ENCODE results near the gene RAB41.
"Not testable (repeated sequence)": the region's sequence is repeated elsewhere in the genome, so short reads cannot be mapped to it uniquely, and the experiment has no call there.

The RAB41 gene

DNA sequence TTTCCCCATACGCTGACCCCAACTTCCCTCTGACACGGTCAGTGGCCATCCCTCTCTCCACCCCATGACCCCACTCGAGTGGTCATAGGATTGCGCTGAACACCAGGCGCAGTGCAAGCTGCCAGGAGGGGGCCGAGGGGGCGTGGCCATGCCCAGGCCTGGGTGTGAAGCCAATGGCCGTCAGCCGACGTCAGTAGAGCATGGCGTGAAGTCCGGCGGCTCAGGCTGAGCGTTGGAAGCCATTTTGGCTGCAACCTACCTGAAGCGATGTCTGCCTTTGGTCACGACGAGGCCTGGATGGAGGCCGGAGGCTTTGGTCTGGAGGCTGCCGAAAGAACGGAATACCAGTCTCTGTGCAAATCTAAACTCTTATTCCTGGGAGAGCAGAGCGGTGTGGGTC lies at the start of gene RAB41:
RAB41 (plus strand) TSS at position 222 of the 400 bp plus-strand sequence; CDS start at position 268, 46 bp downstream.
- DNase-seq (ENCODE audit: low read depth, low spot score): no peak

- no peak for DNase-seq (ENCODE audit: low read depth, low spot score)
These were observed 47.6 kb upstream of the RAB41 start, which contains the start of gene AWAT1 for GRCh38 chrX:70234355-70234754. Gene AWAT1 (plus strand): TSS chrX:70234655. CDS start chrX:70234696, 41 bp downstream.

DNA sequence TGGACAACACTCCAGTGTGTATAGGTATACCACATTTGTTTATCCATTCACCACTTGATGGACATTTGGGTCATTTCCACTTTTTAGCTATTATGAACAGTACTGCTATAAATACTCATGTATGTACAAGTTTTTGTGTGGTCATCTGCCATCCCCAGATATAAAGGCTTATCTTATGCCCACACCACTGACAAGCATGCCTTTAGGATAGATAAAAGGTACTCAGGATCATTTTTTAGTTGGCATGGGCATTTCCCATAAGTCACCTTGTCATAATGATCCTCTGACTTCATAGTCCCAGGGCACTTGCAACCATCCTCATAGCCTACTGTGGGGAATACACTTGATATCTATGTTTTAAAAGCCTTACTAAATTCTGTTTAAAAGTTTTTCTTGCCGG lies 41.2 kb upstream of the RAB41 start:
- no peak for DNase-seq (ENCODE audit: low read depth, low spot score)

DNA sequence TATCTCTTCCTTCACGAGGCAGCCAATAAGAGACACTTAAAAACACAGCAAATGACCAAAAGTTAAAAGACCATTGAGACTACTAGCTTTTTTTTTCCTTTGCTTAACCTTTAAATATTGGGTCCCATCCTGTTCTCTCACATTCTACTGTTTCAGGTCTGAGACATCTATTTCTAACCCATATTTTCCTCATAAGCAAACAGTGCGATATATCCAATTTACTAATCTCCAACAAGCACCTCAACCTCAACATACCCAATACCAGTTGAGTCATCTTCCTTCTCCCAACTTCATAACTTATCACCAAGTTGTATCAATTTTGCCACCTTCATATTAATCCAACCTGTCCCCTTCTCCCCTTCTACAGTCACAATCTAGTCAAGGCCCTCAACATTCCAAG lies 40.5 kb upstream of the RAB41 start:
- no peak for DNase-seq (ENCODE audit: low read depth, low spot score)

DNA sequence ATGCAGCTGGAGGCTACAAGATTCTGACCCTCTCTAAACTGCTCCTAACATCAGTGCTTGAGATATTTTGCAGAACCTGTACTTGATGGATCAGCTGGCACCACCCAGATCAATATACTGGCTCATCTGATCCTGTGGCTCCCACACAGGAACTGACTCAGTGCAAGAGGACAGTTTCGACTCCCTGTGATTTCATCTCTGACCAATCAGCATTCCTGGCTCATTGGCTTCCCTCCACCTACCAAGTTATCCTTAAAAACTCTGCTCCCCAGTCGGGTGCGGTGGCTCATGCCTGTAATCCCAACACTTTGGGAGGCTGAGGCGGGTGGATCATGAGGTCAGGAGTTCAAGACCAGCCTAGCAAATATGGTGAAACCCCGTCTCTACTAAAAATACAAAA lies 38.4 kb upstream of the RAB41 start:
- DNase-seq (ENCODE audit: low read depth, low spot score): not testable (repeated sequence)

DNA sequence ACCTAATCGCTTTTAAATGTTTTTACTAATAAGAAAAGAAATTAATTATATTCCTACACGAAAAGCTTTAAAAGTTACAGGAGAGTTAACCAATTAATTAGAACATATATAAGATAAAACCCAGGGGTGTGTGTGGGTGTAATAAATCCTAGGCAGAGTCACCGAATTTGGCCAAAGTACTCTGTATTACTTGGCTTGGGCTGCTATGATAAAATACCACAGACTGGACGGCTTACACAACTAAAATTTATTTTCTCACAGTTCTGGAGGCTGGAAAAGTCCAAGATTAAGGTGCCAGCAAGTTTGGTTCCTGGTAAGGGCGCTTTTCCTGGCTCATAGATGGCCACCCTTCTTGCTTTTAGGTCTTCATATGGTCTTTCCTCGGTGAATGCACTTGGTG lies 37.1 kb upstream of the RAB41 start:
- no peak for DNase-seq (ENCODE audit: low read depth, low spot score)

- DNase-seq (ENCODE audit: low read depth, low spot score): no peak
These were observed 34.7 kb upstream of the RAB41 start for GRCh38 chrX:70247252-70247651.

DNA sequence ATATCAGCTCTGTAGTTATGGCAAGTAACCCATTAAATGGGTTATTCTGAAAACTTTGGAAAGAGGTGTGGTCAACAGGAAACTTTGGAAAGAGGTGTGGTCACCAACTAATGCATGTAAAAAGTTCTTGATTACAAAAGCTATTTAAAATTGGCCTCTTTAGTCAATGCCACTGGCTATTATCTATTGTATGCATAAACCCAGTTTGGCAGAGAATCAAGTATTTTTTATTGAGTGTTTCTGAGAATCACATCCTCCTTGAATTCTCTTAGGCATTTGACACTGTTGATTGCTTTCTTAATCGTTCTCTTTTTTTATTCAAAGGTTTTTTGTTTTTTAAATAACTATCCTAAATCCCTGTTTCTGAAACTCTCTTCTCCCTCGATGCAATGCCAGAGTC lies 29.5 kb upstream of the RAB41 start:
- no peak for DNase-seq (ENCODE audit: low read depth, low spot score)

DNA sequence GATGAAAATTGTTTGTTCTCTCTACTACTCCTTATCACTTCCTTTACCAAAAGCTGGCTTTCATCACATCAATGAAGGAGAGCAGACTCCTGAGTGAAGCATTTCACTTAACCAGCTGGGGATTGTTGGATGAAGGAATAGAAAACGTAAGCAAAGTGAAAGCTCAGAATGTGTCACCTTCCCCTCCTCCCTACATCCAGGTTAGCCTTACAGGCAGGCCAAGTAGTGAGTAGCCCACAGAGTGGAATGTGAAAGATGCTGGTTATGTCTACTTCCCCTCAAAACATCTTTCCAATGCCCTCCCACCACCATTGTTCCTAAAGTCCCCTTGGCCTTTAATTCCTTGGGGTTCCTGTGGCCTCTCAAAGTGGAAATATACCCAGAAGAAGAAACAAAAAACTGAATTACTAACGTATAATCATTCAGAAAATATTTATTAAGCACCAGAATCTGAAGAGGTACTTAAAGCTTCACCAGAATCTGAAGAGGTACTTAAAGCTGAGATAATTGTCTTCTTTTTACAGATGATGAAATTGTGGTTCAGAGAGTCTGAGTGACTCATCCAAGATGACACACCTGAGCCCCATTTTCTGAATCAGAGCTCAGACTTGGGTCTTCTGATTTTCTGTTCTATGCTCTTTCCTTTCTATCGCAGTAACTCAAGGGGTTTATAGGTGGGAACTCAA lies 28.5 kb upstream of the RAB41 start:
- no peak for DNase-seq (ENCODE audit: low read depth, low spot score)

GRCh38 chrX:70254063-70254400 lies 27.9 kb upstream of the RAB41 start:
- DNase-seq (ENCODE audit: low read depth, low spot score): no peak

DNA sequence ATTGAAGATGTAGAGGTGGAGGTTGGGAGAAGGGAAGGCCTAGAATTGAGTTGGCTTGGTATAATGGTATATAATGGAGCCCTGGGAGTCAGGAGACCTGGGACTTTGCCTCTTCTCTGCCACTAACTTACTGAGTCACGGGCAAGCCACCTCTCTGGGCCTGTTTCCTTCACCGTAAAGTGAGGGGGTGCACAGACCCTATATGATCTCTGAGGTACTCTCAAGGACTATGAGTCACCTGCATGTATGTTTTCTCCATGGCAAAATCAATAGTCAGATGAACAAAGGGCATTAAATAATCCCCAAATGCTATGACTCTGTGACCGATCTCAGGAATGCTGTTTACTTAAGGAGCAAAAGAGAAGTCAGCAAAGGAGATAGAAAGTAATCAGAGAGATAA lies 27.1 kb upstream of the RAB41 start:
- no peak for DNase-seq (ENCODE audit: low read depth, low spot score)

- DNase-seq (ENCODE audit: low read depth, low spot score): no peak
These were observed 26.5 kb upstream of the RAB41 start for GRCh38 chrX:70255452-70255851.

DNA sequence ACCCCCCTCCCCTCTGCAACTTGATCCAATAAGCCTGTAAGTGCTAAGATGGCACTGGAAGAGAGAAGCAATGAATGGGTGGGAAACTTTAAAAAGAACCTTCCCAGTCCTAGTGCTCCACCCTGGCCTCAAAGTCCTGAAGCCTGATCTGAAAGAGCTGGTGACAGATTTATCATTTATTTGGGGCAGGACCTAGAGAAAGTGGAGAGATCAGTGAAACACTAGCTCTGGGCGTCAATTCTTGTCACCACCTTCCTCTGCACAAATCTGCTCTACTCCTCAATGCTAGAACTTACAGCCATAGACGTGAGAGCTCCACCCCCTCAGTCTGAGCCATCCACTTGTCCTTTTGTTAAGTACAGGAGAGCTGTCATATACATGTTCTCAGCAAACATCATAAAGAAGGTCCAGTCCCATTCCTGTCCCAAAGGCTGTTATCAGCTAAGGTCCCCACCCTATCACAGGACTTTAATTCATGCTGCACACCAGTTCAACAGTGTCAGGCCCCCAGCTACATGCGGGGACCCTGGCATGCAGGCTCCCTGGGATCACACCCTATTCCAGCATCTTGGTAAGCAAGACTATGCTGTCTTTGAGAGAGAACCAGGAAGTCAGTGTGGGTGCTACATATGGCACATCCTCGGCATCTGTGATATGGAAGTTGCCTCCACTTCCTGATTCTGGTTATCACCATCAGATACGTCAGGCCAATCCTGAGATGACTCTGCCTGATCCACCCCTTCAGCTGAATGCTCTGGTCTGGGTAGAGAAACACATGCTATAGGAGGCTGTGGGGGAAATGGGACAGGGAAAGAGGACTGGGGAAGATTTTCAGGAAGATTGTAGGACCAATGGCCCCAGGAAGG lies 24.3 kb upstream of the RAB41 start:
- no peak for DNase-seq (ENCODE audit: low read depth, low spot score)

DNA sequence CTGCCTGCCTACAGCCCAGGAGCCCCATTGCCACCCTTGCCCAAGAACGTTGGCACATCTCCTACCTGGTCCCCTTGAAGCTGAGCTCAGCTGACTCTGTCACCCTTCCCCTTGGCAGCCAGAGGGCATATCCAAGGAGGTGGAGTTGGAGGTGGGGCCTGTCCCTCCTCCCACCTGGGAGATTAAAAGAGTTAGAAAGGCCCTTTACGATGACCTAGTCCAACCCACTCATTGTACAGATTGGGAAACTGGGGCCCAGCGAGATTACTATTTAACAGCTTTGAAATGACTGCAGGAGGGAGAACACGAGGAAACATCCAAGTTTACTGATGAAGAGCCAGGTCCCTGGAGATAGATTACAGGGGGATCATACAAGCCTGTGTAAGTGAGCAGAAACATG lies 21.9 kb upstream of the RAB41 start, which contains the start of gene P2RY4:
P2RY4 (minus strand) TSS at position 101 of the 400 bp plus-strand sequence. CDS start 580 bp downstream, outside the sequence.
- DNase-seq (ENCODE audit: low read depth, low spot score): no peak

GRCh38 chrX:70262952-70263567 lies 18.9 kb upstream of the RAB41 start:
- no peak for DNase-seq (ENCODE audit: low read depth, low spot score)

DNA sequence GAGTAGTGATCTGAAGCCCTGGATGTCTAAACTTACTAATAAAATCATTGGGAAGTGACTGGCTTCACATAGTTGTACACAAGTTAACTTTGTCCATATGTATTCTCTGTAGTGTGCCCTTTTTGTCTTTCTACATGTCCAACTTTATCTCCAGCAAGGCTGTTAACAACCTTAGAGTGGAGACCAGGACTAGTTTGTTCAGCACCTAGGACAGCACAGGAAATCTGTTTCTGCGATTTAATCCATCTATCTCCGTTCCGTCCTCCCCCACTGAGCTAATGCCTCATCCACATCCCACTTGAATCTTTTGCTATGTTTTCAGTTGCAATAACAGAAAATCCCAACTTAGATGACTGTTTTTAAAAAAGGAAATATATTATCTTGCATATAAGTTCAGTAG lies 17.2 kb upstream of the RAB41 start:
- no peak for DNase-seq (ENCODE audit: low read depth, low spot score)

DNA sequence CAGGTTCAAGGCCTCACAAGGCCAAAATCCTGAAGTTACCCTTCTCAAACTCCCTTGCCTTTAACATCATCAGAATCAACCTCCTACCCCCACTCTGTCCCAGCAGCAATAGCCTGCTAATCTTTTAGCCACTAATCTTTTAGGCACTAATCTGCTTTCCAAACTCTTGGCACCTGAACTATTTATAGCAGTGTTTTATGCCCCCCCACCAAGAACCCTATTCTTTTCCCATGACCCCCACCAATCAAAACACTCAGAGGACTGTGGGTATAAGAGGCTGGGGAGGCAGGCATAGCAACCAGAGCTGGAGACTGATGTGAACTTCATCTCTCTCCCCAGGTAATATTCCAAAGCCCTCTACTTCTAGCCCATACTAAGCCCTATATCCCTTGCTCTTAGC lies 13.9 kb upstream of the RAB41 start, which contains the start of gene ARR3:
ARR3 (plus strand) TSS at position 301 of the 400 bp plus-strand sequence. CDS start 1,052 bp downstream, outside the sequence.
- no peak for DNase-seq (ENCODE audit: low read depth, low spot score)

DNA sequence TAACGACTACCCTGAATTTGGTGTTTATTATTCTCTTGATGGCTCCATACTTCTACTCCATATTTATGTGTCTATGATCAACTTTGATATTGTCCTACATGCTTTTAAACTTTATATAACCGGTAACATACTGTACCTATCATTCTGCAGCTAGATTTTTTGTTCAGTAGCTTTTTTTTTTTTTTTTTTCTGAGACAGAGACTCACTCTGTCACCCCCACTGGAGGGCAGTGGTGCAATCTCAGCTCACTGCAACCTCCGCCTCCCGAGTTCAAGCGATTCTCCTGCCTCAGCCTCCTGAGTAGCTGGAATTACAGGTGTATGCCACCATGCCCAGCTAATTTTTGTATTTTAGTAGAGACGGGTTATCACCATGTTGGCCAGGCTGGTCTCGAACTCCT lies 7.9 kb upstream of the RAB41 start:
- not testable (repeated sequence) for DNase-seq (ENCODE audit: low read depth, low spot score)

DNA sequence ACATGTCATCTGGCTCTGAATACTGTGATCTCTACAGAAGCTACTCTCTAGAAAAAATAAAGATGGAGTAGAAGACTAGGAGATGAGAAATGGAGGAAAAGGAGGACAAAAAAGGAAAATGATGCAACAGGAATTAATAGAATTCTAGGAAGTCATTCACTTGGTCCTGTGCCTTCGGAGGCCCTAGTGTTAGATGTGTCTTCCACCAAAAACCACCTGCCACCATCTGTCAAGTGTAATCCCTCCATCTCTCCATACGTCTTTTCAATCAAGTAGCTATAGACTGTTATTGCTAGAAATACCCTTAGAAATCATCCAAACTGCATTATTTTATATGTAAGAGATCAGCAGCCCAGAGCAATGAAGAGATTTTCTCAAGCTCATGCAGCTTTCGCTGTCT lies 2.9 kb upstream of the RAB41 start:
- DNase-seq (ENCODE audit: low read depth, low spot score): no peak

DNA sequence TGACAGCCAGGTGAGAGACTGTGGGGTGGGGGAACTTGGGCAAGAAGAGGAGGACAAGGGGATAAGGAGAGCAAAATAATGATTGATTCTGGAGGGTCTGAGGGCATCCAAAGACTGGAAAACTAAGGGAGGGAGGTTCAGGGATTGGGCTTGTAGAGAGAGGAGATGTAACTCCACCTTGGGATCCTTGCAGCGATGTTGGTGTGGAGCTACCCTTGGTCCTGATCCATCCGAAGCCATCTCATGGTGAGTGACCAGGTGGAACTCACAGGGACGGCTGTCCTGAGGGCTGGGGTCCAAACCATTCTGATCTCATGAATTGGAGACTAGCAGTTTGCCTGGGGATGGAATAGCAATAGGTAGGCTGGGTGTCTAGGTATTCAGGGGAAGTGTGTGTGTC lies 1.4 kb upstream of the RAB41 start:
- DNase-seq (ENCODE audit: low read depth, low spot score): no peak

GRCh38 chrX:70289168-70289792 lies 7.3 kb downstream of the RAB41 start:
- no peak for DNase-seq (ENCODE audit: low read depth, low spot score)

Measured in activated naive CD8-positive, alpha-beta T cell treated with anti-CD3 and anti-CD28 coated beads, Interleukin-2, amount 50 U/mL, for 16 hours (primary cell).